Right renal pelvis (tissue), 4 donors: ENCODE data around the gene TNFRSF25. TPM values are rescaled to one million over a fixed set of nuclear protein-coding genes. Genes with fewer than 3 reads are reported as not detected.

Source experiments
- DNase-seq, 4 donors: peaks; one replicate each; pipeline ENCODE4 v3.0.0-alpha.2; 2013; ENCODE audit warnings: low read depth in 4 of 4, low spot score in 3 of 4, missing footprints in 1 of 4
- polyA plus RNA-seq, 4 donors: library from polyadenylated mRNA; unstranded; fragments of 120-200 nt; gene quantifications; one replicate each; pipeline ENCODE4 v1.2.1, GENCODE V29; 2013; ENCODE audit not compliant: insufficient read length in 4 of 4

The TNFRSF25 gene
- polyA plus RNA-seq, 4 donors = 11.1 to 13.8 (median 12.5) TPM

GRCh38 chr1:6471086-6471969 lies 5.4 kb upstream of the TNFRSF25 start:
- no peak for DNase-seq

GRCh38 chr1:6470132-6471085 lies 4.4 kb upstream of the TNFRSF25 start:
- DNase-seq = no peak

GRCh38 chr1:6468729-6469461 lies 2.9 kb upstream of the TNFRSF25 start:
- no peak for DNase-seq

- no peak for DNase-seq
Measured at GRCh38 chr1:6467744-6468688, 2.0 kb upstream of the TNFRSF25 start.

GRCh38 chr1:6467224-6467623 lies 1.3 kb upstream of the TNFRSF25 start:
- no peak for DNase-seq

DNA sequence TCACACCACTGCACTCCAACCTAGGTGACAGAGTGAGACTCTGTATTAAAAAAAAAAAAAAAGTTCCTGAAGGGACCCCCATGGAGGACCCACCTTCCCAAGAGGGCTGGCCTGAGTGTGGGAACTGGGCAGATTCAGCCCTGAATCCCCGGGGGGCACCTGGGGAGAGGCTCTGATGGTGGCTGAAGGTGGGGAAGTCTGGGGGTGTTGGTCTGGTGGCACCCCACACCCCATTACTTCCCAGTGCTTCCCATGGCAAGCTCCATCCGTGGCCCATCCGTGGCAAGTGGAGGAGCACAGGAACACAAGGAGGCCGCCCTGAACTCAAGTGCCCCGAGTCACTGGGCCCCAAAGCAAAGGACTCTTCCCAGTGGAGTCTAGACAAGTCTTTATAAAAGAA lies 778 bp upstream of the TNFRSF25 start:
- no peak for DNase-seq

DNA sequence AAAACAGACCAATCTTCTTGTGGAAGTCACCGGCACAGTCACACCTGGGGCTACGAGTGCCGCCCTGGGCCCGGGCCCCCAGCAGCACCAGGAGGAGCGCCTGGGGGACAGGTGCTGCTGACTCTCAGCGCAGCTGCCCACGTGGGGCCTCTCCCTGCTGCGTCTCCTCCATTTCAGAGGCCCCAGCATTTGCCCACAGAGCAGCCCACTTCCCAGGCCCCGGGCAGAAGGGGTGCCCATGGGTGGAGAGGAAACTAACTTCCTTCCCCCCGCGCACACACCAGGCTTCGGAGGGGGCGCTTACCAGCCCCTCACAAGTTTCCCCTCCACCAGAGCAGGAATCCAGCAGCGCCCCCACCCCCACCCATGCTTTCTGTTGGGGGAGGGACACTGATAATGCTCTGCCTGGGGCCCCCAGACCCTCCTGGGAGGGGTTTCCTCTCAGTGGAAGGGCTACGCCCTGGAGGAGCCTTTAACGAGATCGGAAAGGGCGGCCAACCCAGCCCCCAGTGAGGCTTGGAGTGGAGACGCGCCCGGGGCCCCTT lies 440 bp downstream of the TNFRSF25 start:
- no peak for DNase-seq

GRCh38 chr1:6464915-6465314 lies 1.1 kb downstream of the TNFRSF25 start:
- no peak for DNase-seq

DNA sequence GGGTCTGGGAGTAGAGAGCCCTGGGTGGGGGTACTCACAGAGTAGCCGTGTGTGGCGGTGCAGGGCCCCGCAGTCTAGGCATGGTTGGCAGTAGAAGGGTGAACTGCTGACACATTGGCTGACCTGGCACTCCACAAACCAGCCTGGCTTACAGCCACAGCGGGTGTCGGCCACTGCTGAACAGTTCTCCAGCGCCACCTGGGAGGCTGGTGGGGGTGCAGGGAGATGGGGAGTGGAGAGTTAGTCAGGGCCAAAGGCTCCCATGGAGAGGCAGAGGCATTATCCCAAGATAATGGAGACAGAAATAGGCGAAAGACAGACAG lies 1.5 kb downstream of the TNFRSF25 start:
- DNase-seq = no peak

DNA sequence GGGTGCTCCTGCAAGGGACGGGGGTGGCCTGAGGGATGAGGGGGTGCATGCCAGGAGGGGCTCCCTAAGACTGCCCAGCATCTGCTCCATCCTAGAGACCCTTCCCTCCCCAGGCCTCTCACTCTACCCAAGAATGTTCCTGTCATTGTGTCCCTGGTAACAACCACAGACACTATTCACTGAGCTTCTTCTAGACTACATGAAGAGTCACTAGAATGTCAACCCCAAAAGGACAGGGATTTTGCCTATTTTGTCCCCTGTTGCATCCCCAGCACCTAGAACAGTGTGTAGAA lies 2.9 kb downstream of the TNFRSF25 start:
- DNase-seq = no peak

- DNase-seq = no peak
Measured at GRCh38 chr1:6462412-6463119, 3.4 kb downstream of the TNFRSF25 start.

DNA sequence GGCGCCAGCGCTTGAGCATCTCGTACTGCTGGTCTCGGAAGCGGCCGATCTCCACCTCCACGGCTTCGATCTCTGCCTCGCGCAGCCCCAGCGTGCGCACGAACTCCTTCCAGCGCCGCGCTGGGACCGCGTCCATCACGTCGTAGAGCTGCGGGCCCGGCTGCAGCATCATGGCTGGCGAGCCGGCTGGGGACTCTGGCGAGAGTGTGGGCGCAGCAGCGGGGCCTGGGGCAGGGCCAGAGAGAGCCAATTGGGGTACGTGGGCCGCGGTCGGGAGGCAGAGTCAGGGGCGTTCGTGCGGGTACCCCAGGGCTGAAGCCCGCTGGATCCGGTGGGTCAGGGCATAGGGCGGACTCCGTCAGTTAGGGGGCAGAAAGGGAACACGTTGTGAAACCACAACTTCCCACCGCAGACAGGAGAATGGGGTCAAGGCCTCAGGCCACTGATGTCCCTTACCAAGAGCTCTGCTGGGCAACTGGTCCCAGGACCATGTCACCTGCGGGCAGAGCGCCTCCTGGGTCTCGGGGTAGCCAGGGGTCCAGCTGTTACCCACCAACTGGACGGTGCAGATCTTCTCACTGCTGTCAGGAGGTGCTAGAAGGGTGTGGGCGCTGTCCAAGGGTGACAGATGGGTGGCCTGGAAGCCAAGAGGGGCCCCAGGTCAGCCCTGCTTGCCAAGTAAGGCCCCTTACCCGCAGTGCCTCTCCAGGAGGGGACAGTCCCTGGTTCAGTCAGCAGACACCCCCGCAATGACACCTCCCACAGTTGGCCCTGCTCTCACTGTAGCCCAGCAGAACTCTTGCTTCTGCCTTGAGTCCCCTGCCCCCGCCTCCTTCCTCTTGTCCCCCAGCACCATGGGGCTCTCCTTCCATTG lies 4.2 kb downstream of the TNFRSF25 start:
- no peak for DNase-seq

DNA sequence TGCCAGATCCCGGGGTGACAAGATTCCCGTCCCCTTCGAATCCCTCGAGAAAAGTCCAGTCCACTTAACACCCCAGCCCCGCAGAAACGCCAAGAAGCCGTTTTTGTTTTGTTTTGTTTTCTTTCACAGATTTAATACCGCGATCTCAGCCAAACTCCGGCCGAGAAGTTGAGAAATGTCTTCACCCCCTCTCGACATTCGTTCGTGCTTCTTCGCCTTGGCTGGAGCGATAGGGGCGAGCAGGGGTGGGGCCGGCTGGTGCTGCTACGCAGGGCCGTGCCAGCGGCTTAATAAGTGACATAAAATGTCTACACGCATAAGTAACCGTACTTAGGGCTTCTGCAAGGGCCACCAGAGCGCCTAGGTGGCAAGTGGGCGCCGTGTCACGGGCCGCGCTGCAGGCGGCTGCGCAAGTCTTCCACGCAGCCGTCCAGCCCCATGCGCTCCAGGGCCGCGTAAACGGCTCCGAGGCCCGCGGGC lies 4.9 kb downstream of the TNFRSF25 start:
- DNase-seq = no peak

- DNase-seq = no peak
Measured at GRCh38 chr1:6460301-6461050, 5.5 kb downstream of the TNFRSF25 start.

DNA sequence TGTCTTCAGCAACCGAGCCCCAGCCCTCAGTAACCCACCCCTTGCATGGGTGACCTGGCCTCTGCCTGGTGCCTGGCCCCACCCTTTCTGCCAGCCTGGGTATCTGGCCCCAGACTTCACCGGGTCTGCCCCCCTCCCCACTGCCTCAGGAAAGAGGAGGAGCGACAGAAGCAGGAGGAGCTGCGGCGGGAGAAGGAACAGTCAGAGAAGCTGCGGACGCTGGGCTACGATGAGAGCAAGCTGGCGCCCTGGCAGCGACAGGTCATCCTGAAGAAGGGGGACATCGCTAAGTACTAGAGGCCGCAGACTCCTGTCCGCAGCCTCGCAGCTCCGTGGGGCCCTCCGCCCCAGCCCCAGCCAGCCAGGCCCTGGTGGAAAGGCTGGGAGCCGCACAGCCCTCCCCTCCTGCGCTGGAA lies 6.1 kb downstream of the TNFRSF25 start:
- no peak for DNase-seq

- no peak for DNase-seq
Measured at GRCh38 chr1:6456800-6457466, 9.0 kb downstream of the TNFRSF25 start.
